Esophagus squamous epithelium (tissue), 5 donors: ENCODE data around the gene AKR1C1. TPM values are rescaled to one million over a fixed set of nuclear protein-coding genes. Genes with fewer than 3 reads are reported as not detected.
"Not testable (repeated sequence)": the region's sequence is repeated elsewhere in the genome, so short reads cannot be mapped to it uniquely, and the experiment has no call there.

Experiments used
- DNase-seq: peaks from one replicate; lab custom pipeline; 2025; lab: John Stamatoyannopoulos, UW
- H3K27ac ChIP-seq, 4 donors: fragments of 200-600 bp; sonication (generic); one replicate each; pipeline ENCODE4 v1.5.1; 2016 to 2019; ENCODE audit warnings: mild to moderate bottlenecking in 1 of 4
- H3K27me3 ChIP-seq, 4 donors: fragments of 200-600 bp; sonication (generic); 1 replicate in 3 of 4; 2 replicates in 1 of 4; pipeline versions ENCODE4 v1.5.1 to v1.6.0; 2017 to 2021; ENCODE audit warnings: antibody characterized with exemption in 1 of 4
- H3K36me3 ChIP-seq, 3 donors: fragments of 200-600 bp; sonication (generic); one replicate each; pipeline ENCODE4 v1.5.1; 2016 to 2019
- H3K4me1 ChIP-seq, 3 donors: fragments of 200-600 bp; sonication (generic); one replicate each; pipeline ENCODE4 v1.5.1; 2017 to 2019
- H3K4me3 ChIP-seq, 4 donors: fragments of 200-600 bp; sonication (generic); 1 replicate in 3 of 4; 2 replicates in 1 of 4; pipeline ENCODE4 v1.5.1; 2016 to 2019; ENCODE audit warnings: mild to moderate bottlenecking in 2 of 4, moderate library complexity in 1 of 4
- H3K9me3 ChIP-seq, 3 donors: fragments of 200-600 bp; sonication (generic); one replicate each; pipeline ENCODE4 v1.5.1; 2016 to 2019
- CTCF ChIP-seq, 6 experiments: fragments of 450-650 bp in 4 of 6; fragments of 200-600 bp in 2 of 6; sonication (generic) in 2 of 6; IDR thresholded peaks; one replicate each; pipeline ENCODE4 v1.5.1; 2016 to 2019; ENCODE audit warnings: antibody characterized with exemption in 6 of 6, mild to moderate bottlenecking in 4 of 6, moderate library complexity in 4 of 6
- POLR2A ChIP-seq, 4 donors: fragments of 450-650 bp; IDR thresholded peaks; one replicate each; pipeline ENCODE4 v1.6.1; 2017; ENCODE audit warnings: antibody characterized with exemption in 4 of 4, mild to moderate bottlenecking in 4 of 4, moderate library complexity in 3 of 4
- WGBS, 2 donors: methylation state at CpG; one replicate each; pipeline ENCODE4 v1.1.5; 2018; 5-methylcytosine and 5-hydroxymethylcytosine counted together
- intact Hi-C: fragments of 100-400 bp; cut with DNase I; formaldehyde crosslinking; loops from one replicate; pipeline ENCODE4 v1.15.0; 2022
- total RNA-seq, 4 donors: library from RNA; depleted of rRNA; stranded (reverse); fragments of >200 nt; gene quantifications; one replicate each; pipeline ENCODE4 v1.1.0, GENCODE V29; 2016
- donor health status: DM: yes; HTN: yes; CAD: no.

Gene AKR1C1
- total RNA-seq, 4 donors from 2014 or later = 166 to 232 (median 195) TPM

GRCh38 chr10:5002013-5002727 is 39.0 kb downstream of the AKR1C1 start:
- DNase-seq = no peak
- Histone ChIP-seq H3K36me3 (peaks cover 0 to 30% (median 0%) of the 10 kb centered on the region in 3 donors), H3K9me3 (no peaks in the 10 kb centered on the region), H3K4me3 (peak overlapping the region; percentile 28 to 55 (median 42)), H3K27ac (peak overlapping the region in 1 of 4 donors; percentile 35), H3K27me3 (no peaks in the 10 kb centered on the region), H3K4me1 (peaks cover 0 to 33% (median 0%) of the 10 kb centered on the region in 3 donors)
- intact Hi-C loops = no loop called here
- no peak for TF ChIP-seq POLR2A (IDR thresholded peaks at IDR 0.05)
- no peak for TF ChIP-seq CTCF (IDR thresholded peaks at IDR 0.05)
- WGBS, 2 donors = 94 to 100% methylated on average over 2 of the region's 2 CpGs

GRCh38 chr10:5003127-5004029 is 40.2 kb downstream of the AKR1C1 start, which contains the start of gene AKR1C2:
AKR1C2 (minus strand) TSS chr10:5003857; CDS start chr10:5003835, 22 bp downstream.
- 34 to 43% methylated on average over 4 to 8 of the region's 10 CpGs for WGBS, 2 donors

GRCh38 chr10:5004030-5004385 is 40.8 kb downstream of the AKR1C1 start:
- H3K4me3 ChIP-seq, H3K27me3 ChIP-seq, H3K9me3 ChIP-seq, intact Hi-C loops, DNase-seq: not testable (repeated sequence)
- 0% methylated on average over 1 of the region's 1 CpG for WGBS, 2 donors
- Histone ChIP-seq H3K4me1 (peaks cover 0 to 39% (median 0%) of the 10 kb centered on the region in 3 donors), H3K27ac (peak overlapping the region in 2 of 4 donors; percentile 30 to 50), H3K36me3 (peaks cover 0 to 15% (median 0%) of the 10 kb centered on the region in 3 donors)

More at GRCh38 chr10:5003127-5004029, 40.2 kb downstream of the AKR1C1 start, which contains the start of gene AKR1C2:
- peaks cover 0 to 33% (median 0%) of the 10 kb centered on the region in 3 donors for H3K4me1 ChIP-seq
- H3K36me3 ChIP-seq = peaks cover 0 to 21% (median 0%) of the 10 kb centered on the region in 3 donors
- H3K27ac ChIP-seq = peak within 1 kb of the TSS in 3 of 4 donors; percentile 38 to 74 (median 62)
- H3K9me3 ChIP-seq, intact Hi-C loops, DNase-seq, H3K27me3 ChIP-seq: not testable (repeated sequence)
- peak in 1 of 4 donors; percentile 33 for TF ChIP-seq POLR2A (IDR thresholded peaks at IDR 0.05)
- peak within 1 kb of the TSS; percentile 28 to 55 (median 42) for H3K4me3 ChIP-seq

GRCh38 chr10:5004501-5004900 is 41.3 kb downstream of the AKR1C1 start:
- Histone ChIP-seq H3K27ac (peak overlapping the region in 2 of 4 donors; percentile 30 to 50), H3K36me3 (peaks cover 0 to 10% (median 0%) of the 10 kb centered on the region in 3 donors), H3K4me1 (peaks cover 0 to 40% (median 0%) of the 10 kb centered on the region in 3 donors)
- H3K4me3 ChIP-seq, intact Hi-C loops, H3K27me3 ChIP-seq, DNase-seq, H3K9me3 ChIP-seq: not testable (repeated sequence)

GRCh38 chr10:5008857-5009548 is 45.8 kb downstream of the AKR1C1 start:
- Histone ChIP-seq H3K4me1 (peaks cover 0 to 32% (median 2%) of the 10 kb centered on the region in 3 donors), H3K27ac (peak overlapping the region in 2 of 4 donors; percentile 44 to 58)
- H3K36me3 ChIP-seq, H3K9me3 ChIP-seq, DNase-seq, intact Hi-C loops, H3K4me3 ChIP-seq, H3K27me3 ChIP-seq: not testable (repeated sequence)
- 24 to 44% methylated on average over 3 to 4 of the region's 4 CpGs for WGBS, 2 donors

- H3K9me3 ChIP-seq, H3K27ac ChIP-seq, H3K36me3 ChIP-seq, H3K27me3 ChIP-seq, intact Hi-C loops, DNase-seq, H3K4me3 ChIP-seq: not testable (repeated sequence)
- WGBS, 2 donors = 78 to 95% methylated on average over 3 of the region's 7 CpGs
- H3K4me1 ChIP-seq = peaks cover 0 to 36% (median 2%) of the 10 kb centered on the region in 3 donors
These were observed 46.8 kb downstream of the AKR1C1 start for GRCh38 chr10:5010043-5010442.

GRCh38 chr10:5011392-5011791 is 48.2 kb downstream of the AKR1C1 start:
- H3K9me3 ChIP-seq, H3K4me3 ChIP-seq, H3K36me3 ChIP-seq, H3K27ac ChIP-seq, H3K27me3 ChIP-seq, DNase-seq, intact Hi-C loops: not testable (repeated sequence)
- peaks cover 0 to 31% (median 2%) of the 10 kb centered on the region in 3 donors for H3K4me1 ChIP-seq
- 90 to 92% methylated on average over 2 of the region's 2 CpGs for WGBS, 2 donors
